CD1c-positive myeloid dendritic cell (primary cell): ENCODE measurements around the gene SMIM24.
"Not testable (repeated sequence)": the region's sequence is repeated elsewhere in the genome, so short reads cannot be mapped to it uniquely, and the experiment has no call there.

Experiments used
- DNase-seq: peaks from one replicate; pipeline ENCODE4 v3.0.0-alpha.2; 2016; ENCODE audit errors: extremely low spot score

Gene SMIM24

GRCh38 chr19:3433805-3434540 is 46.4 kb downstream of the SMIM24 start:
- no peak for DNase-seq

GRCh38 chr19:3433313-3433712 is 47.0 kb downstream of the SMIM24 start:
- DNase-seq = no peak

- no peak for DNase-seq
Measured at GRCh38 chr19:3431760-3432397, 48.4 kb downstream of the SMIM24 start.

DNA sequence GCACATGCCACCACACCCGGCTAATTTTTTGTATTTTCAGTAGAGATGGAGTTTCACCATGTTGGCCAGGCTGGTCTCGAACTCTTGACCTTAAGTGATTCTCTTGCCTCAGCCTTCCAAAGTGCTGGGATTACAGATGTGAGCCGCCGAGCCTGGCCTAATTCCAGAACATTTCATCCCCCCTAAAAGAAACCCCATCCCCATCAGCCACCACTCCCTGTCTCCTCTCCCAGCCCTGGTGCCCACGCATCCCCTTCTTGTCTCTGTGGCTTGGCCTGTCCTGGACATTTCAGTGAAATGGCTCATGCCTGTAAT is 50.0 kb downstream of the SMIM24 start:
- not testable (repeated sequence) for DNase-seq

GRCh38 chr19:3426433-3426832 is 53.9 kb downstream of the SMIM24 start:
- DNase-seq = no peak
